T-helper 2 cell (primary cell): ENCODE results near the gene NDST1.
A peak's percentile ranks its signal among the peaks of the same experiment; 100 is the strongest.

Experiments
- DNase-seq, 5 experiments: peaks; one replicate each; pipeline versions ENCODE4 v3.0.0 to v3.0.0-alpha.2; 2012 to 2022

NDST1 gene

GRCh38 chr5:150544611-150545219 lies 36.8 kb downstream of the NDST1 start:
- DNase-seq: peak in 4 of 5 experiments; percentile 18 to 54 (median 43)

- no peak for DNase-seq
These were observed 37.3 kb downstream of the NDST1 start for GRCh38 chr5:150545246-150545645.

- no peak for DNase-seq
These were observed 40.2 kb downstream of the NDST1 start for GRCh38 chr5:150548123-150548522.

GRCh38 chr5:150549735-150550134 lies 41.8 kb downstream of the NDST1 start:
- DNase-seq: no peak

GRCh38 chr5:150550286-150550685 lies 42.4 kb downstream of the NDST1 start:
- DNase-seq: no peak

- DNase-seq: no peak
These were observed 43.1 kb downstream of the NDST1 start for GRCh38 chr5:150551066-150551465.

GRCh38 chr5:150553402-150553801 lies 45.5 kb downstream of the NDST1 start:
- DNase-seq: no peak

GRCh38 chr5:150553911-150554310 lies 46.0 kb downstream of the NDST1 start:
- DNase-seq: no peak

- no peak for DNase-seq
These were observed 46.9 kb downstream of the NDST1 start for GRCh38 chr5:150554857-150555256.

- no peak for DNase-seq
These were observed 48.2 kb downstream of the NDST1 start for GRCh38 chr5:150556106-150556505.

GRCh38 chr5:150556859-150557508 lies 49.1 kb downstream of the NDST1 start:
- no peak for DNase-seq

- DNase-seq: no peak
These were observed 49.6 kb downstream of the NDST1 start for GRCh38 chr5:150557509-150557872.

- no peak for DNase-seq
These were observed 50.2 kb downstream of the NDST1 start for GRCh38 chr5:150558088-150558621.

- DNase-seq: no peak
These were observed 51.2 kb downstream of the NDST1 start for GRCh38 chr5:150559088-150559487.

GRCh38 chr5:150559701-150560100 lies 51.8 kb downstream of the NDST1 start:
- no peak for DNase-seq

- peak; percentile 26 to 72 (median 69) for DNase-seq
These were observed 52.7 kb downstream of the NDST1 start for GRCh38 chr5:150560401-150561191.

- DNase-seq: no peak
These were observed 53.2 kb downstream of the NDST1 start for GRCh38 chr5:150561192-150561512.

GRCh38 chr5:150561571-150562275 lies 53.8 kb downstream of the NDST1 start:
- DNase-seq: no peak

- DNase-seq: peak in 1 of 5 experiments; percentile 42
These were observed 54.9 kb downstream of the NDST1 start for GRCh38 chr5:150562832-150563231.

- DNase-seq: no peak
These were observed 57.9 kb downstream of the NDST1 start for GRCh38 chr5:150565868-150566267.

- no peak for DNase-seq
These were observed 59.2 kb downstream of the NDST1 start for GRCh38 chr5:150567031-150567717.

- no peak for DNase-seq
These were observed 60.7 kb downstream of the NDST1 start for GRCh38 chr5:150568663-150569062.

- DNase-seq: no peak
These were observed 62.4 kb downstream of the NDST1 start for GRCh38 chr5:150570333-150570732.
